ENCODE data around the gene CACNA1C.

The CACNA1C gene

DNA sequence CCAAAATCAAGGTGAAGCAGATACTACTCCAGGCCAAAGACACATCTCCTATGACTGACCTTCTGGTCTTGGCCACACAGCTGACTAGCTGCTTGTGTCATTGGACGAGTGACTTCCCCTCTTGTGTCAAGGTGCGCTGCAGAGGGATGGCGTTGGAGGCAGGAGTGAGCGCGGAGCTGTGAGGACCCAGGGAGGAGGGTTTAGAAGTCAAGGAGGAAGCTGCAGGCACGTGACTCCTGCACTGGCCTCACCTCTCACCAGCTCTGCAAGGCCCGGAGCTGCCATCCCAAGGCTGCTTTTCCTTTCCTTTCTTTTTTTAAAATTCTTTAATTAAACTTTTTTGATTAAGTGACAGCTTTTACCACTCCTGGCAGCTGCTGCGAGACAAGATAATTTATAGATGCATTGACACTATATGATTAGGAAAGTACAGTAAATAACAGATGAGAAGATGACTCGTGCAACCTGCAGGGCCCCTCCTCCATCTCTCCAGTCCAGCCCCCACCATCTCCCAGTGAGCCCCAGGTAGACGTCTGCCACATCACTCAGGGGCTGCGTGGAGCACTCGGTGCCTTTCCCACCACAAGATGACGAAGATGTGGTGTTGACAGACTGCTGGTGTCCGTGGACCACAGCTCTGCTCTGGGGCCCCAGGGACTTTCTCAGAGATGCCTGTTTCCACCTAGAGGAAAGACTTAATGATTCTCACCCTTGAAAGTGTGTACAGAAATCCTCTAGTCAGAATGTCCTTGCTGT lies 350.6 kb downstream of the CACNA1C start:
- no peak for DNase-seq

DNA sequence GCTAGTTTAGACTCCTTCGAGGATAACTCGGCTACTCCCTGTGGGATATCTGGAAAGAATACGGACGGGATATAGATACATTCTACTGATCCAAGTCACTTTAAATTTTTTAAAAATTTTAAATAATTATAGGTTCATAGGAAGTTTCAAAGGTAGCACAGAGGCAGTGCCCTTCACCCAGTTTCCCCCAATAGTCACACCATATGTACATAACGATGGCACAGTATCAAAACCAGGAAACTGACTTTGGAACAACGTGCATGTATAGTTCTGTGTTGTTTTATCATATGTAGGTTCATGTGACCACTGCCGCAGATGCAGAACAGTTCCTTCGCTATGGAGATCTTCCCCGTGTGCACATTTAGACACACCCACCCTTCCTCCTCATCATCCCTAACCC lies 352.3 kb downstream of the CACNA1C start:
- DNase-seq = no peak

GRCh38 chr12:2406903-2407302 lies 354.1 kb downstream of the CACNA1C start:
- no peak for DNase-seq

DNA sequence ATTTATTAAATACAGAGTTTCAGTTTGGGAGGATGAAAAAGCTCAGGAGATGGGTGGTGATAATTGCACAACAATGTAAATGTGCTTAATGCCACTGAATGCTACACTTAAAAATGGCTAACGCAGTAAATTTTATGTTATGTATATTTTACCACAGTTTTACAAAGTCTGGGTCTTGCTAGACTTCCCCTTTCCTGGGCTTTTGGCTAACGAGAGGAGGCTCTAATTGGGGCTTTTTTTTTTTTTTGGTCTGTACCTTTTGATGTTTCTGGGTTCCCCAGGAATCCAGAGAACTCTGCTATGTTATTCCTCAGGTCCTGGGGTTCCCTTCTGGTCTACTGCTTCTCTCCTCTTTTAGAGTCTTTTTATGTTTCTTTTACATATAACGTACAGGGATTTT lies 355.5 kb downstream of the CACNA1C start:
- DNase-seq = no peak

DNA sequence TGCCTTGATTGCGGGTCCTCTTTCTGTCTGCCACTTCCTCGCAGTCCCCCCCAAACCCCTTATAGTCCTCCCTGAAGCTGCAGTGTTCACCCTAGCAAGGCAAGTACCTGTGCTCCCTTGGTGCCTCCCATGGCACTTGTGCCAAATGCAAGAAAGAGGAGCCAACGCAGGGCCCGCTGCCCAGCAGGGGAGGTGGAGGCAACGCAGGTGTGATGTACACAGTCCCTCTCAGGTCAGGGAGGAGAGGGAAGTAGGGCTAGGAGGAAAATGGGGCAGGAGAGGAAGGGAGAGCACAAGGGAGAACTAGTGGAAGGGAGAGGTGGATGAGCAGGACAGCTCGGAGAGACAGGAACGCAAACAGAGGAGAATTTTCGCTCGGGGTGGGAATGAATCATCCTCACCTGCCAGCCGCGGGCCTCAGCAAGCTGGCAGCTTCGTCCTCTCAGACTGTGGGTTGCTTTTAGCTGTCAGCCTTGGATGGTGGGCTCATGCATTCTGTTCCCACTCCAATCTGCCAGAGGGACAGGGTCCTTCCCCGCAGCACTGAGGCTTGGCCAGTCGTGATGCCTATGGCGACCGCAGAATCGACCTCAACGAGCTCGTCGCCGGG lies 357.0 kb downstream of the CACNA1C start:
- no peak for DNase-seq

GRCh38 chr12:2410496-2410895 lies 357.7 kb downstream of the CACNA1C start:
- DNase-seq = no peak

- DNase-seq = no peak
These were observed 358.2 kb downstream of the CACNA1C start for GRCh38 chr12:2411011-2411410.

GRCh38 chr12:2411616-2412304 lies 359.0 kb downstream of the CACNA1C start:
- no peak for DNase-seq

GRCh38 chr12:2412305-2412643 lies 359.5 kb downstream of the CACNA1C start:
- DNase-seq = no peak

- no peak for DNase-seq
These were observed 360.5 kb downstream of the CACNA1C start for GRCh38 chr12:2413301-2413700.

DNA sequence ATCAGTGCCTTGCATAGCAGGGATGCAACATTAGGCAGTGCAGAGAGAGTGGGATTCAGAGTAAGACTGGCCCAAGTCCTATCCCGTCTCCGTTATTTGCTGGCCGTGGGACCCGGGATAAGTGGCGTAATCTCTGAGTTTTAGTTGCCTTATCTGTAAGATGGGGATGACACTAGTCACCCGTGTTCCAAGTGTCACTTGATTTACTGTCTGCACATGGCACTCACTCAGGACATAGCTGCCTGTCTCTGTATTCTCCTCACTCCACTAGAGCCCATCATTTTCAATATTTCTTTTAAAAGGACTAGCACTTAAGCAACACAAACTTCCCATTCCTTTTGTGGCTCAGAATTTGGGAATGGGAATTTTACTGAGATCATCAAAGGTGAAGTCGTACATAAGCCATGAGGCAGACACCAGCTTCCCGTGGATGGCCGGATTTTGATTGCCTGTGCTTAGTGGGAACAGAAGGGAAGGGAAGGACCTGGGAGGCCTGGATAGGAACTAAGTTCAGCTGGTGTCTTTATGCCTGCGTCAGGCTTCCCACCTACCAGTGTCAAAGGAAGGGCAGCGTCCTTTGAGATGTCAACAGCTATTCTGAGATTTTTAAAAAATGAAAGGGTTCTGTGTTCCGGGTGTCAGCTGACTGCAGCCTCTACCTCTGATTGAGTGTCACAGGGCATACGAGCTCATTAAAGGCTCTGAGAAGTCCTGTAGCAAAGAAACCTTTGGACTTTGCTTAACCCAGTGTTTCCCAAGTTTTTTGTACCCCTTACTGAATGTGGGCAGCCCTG lies 361.4 kb downstream of the CACNA1C start:
- no peak for DNase-seq

- DNase-seq = no peak
These were observed 362.2 kb downstream of the CACNA1C start for GRCh38 chr12:2414810-2415567.

DNA sequence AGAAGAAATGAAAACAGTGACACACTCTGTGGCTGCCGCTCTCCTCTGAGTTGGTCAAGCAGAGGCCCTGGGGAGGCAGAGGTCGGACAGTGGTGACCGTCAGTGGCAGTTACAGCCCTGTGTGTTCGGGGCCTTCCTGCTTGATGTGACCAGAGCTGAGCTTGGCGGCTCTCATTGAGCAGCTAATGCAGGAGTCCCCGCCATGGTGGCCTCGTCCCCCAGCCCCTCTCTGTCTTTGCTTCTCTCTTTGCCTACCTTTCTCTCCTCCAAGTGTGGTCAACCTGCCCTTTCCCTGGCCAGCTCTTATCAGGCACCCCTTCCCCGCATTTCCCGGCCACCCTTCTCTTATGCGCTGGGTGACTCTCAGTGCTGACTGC lies 362.8 kb downstream of the CACNA1C start:
- DNase-seq = no peak

GRCh38 chr12:2416158-2416557 lies 363.4 kb downstream of the CACNA1C start:
- no peak for DNase-seq

GRCh38 chr12:2417481-2418160 lies 364.8 kb downstream of the CACNA1C start:
- DNase-seq = no peak

DNA sequence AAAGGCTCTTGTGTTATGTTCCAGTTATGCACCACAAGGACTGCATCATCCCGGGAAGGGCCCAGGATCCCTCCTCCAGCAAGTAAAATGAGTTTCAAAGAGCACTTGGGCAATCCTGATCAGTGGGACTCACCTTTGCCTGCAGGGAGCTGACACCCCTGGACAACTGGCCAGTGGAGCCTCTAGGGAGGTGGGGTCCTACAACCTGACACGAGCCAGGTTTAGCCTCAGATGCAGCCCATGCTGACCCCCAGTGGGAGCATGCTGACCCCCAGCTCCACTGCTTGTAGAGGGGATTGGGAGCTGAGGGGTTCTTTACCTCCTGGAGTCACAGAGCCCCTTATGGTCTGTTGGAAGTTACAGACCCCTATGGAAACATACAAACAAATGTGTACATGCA lies 365.8 kb downstream of the CACNA1C start:
- DNase-seq = no peak

DNA sequence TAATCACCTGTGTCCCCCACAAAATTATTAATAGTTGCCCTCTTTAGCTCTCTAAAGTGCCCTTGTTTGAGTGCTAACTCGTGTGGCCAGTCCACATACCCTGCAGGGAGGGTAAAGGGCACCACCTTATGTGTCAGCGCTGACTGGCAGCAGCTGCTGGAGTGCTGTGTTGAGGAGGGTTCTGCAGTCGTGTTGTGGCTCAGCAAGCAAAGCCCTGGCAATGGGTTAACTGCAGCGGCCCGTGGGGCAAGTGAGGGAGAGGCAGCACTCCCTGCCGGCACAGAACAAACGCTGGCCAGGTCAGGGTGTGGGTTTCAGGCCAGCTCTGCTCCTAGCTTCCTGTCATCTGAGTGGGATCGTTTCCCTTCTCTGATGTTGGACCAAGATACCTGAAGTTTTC lies 369.8 kb downstream of the CACNA1C start:
- DNase-seq = no peak

DNA sequence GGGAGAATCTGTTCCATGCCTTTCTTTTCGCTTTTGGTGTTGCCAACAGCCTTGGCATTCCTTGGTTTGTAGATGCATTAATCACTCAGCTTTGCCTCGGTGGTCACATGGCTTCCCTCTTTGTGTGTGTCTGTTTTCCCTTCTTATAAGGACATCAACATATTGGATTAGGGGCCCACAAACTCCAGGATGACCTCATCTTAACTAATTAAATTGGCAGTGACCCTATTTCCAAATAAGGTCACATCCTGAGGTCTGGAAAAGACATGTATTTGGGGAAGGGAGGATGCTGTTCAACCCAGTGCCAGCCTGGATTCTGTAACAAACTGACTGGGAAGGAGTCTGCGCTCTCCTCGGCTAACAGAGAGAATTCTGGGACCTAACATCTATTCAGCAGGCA lies 376.2 kb downstream of the CACNA1C start:
- no peak for DNase-seq

- peak; percentile 38 for DNase-seq
These were observed 379.0 kb downstream of the CACNA1C start for GRCh38 chr12:2431810-2432209.

DNA sequence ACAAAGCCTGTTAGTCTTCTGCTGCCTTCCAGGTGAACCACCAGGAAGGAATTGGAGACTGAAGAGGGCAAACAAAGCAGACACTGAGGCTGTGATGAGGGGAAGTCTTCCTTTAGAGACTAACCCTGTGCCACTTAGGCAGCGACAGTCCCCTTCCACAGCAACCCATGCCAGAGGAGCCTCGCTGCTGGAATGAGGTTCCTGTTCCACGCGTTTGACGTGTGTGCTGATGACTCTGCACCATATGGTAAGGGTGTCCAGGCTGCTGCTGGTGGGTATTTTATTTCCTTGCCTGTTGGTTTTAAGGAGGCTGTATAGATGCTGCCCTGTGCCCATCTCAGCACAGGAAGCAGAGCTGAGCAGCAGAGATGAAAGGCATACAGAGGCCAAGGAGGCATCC lies 380.1 kb downstream of the CACNA1C start:
- no peak for DNase-seq

GRCh38 chr12:2435511-2435910 lies 382.7 kb downstream of the CACNA1C start:
- no peak for DNase-seq
